GM19463 (cell line): Measurements from ENCODE around the gene RORC.

Experiments
- ATAC-seq: cut with Tn5 transposase; IDR thresholded peaks from one replicate; pipeline ENCODE4 v1.9.1; 2021; ENCODE audit warnings: mild to moderate bottlenecking, moderate library complexity; ENCODE audit not compliant: unreplicated experiment

The RORC gene

DNA sequence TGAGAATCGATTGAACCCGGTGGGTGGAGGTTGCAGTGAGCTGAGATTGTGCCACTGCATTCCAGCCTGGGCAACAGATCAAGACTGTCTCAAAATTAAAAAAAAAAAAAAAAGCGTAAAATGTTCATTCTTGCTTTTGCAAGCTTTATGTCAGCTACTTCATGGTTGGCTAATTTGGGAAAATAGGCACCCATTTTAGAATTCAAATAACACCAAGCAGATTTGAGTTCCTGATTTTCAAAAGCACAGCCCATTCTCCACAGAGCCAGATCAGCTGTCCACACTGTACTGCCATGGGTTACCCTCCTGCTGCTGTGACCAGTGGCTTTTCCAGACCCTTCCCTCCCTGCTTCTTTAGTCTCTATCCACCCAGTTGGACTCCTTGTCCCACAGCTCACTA lies 17.5 kb upstream of the RORC start:
- no peak for ATAC-seq

- no peak for ATAC-seq
Measured at GRCh38 chr1:151847867-151848596, 16.4 kb upstream of the RORC start.

DNA sequence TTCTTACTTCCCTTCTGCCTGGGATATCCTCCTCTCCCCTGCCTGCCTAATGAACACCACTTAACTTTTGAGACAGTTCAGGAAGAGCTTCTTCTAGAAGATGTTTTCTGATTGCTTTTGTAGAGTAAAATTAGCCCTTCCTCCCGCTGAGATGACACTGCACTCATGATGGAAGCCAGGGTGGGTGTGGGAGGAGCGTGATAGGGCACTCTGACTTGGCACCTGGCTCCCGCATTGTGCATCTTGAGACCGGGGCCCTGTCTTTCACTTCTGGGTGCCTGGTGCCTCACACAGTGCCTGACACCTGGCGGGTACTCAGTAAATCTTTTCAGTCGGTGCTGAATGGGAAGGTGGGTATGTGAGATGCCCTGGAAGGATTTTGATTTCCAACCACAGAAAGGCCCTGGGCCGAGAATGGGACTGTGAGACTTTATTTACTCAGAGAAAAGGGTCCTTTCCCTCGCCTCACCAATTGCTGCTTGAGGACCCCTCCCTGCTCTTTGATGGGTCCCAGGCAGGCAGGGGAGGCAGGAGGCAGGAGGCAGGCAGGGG lies 15.2 kb upstream of the RORC start:
- ATAC-seq = no peak

- no peak for ATAC-seq
Measured at GRCh38 chr1:151846062-151846568, 14.5 kb upstream of the RORC start.

DNA sequence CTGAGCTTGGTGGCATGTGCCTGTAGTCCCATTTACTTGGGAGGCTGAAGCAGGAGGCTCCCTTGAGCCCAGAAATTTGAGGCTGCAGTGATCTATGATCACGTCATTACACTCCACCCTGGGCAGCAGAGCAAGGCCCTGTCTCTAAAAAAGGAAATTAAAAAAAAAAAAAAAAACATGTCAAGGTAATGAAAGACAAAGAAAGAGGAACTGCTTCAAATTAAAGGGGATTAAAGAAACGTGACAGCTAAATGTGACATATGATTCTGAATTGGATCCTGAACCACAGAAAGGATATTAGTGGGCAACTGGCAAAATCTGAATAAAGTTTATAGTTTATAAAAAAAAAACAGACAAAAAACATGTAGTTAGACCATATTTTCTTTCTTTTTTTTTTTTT lies 11.8 kb upstream of the RORC start:
- ATAC-seq = no peak

DNA sequence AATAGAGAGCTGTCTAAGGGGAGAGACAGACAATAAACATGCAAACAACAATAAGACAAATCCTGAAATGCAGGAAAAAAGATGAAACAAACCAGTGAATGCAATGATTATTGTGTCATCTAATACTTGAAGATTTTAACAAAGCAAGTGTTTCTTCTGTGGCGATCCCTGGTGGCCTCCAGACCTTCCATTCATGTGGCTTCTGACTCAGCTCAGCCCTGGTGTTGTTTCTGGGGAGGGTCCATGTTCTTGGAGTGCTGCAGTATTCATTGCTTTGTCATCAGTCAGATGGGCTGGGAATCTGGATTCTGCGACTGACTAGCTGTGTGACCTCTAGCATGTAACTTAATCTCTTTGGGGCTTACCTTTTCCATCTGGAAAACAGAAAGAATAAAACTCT lies 9.5 kb upstream of the RORC start:
- no peak for ATAC-seq

- no peak for ATAC-seq
Measured at GRCh38 chr1:151840421-151840820, 8.8 kb upstream of the RORC start.

DNA sequence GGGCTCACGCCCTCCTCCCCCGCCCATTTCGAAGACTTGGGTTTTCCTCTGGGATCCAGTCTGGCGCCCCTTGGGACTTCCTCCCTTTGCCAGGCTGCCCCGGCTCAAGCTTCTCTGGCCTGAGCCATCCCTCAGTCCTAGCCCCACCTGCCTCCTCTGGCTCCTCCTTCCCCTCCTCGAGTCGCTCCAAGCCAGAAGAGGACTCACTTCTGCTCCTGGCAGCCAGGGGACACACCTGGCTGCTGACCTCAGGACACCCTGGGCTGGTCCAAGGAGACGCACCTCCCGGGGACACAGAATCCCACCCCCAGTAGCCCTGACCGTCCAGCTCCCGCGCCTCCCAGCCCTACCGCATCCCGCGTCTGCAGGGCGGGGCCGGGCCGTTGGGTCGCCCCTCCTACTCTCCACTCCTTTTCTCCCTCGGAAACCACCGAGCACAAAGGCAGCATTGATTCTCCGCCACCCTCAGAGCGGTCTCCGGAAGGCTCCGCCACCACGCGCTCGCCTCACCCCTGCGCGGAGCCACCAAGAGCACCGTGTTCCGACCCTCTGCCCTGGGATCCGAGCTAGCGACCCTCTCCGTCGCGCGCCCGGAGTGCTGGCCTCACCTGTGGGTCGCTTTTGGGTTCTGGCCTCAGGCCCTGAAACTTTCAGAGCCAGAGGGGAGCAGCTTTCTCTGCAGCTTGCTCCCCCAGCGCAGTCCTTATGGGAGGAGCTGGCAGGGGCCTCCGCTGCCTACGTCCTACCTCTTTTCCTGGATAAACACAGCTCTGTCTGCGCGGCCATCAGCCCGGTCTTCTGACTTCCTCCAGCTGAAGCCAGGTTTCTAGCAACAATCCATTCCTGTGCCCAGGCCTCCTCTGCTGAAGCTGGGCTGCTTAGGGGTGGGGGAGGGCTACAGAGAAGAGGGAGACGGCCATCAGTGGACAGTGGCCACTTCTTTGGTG lies 8.1 kb upstream of the RORC start, which contains the start of gene C2CD4D:
C2CD4D (minus strand) TSS at position 364 of the 947 bp plus-strand sequence. CDS start 831 bp downstream, outside the sequence.
- peak; percentile 65 for ATAC-seq

GRCh38 chr1:151839082-151839412 lies 7.4 kb upstream of the RORC start:
- no peak for ATAC-seq

- ATAC-seq = no peak
Measured at GRCh38 chr1:151838222-151839081, 6.8 kb upstream of the RORC start.

DNA sequence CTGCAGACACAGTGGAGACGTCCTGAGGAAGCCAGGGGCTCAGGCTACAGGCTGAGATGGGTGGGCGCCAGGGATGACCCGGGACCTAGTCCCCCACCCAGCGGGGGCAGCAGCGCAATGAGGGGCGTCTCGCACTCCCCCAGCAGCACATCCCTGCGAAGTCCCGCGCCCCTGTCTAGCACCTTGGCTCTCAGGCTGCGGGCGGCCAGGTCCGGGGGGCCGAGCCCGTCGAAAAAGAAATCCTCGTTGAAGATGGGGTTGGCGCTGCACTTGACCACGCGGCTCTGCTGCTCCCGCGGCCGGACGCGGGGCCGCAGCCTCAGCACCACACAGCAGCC lies 6.3 kb upstream of the RORC start:
- no peak for ATAC-seq

DNA sequence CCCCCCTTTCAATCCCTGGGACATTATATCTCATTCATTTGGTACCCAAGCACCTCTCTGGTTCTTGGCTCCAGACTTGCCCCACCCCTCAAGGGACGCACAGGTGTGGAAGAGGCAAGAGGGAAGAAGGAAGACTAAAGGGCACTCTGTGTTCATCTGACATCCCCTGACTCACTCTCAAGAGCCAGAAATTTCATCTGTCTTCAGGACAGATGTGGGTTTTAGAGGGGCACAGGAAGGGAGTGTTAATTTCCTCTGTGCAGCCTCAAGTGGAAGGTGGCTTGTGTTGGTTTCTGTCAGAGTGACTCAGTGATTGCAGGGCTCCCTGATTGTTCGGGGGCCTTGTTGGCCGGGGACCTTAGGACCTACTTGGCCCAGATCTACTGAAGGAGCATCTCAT lies 5.6 kb upstream of the RORC start:
- ATAC-seq = no peak

GRCh38 chr1:151835596-151835995 lies 4.0 kb upstream of the RORC start:
- ATAC-seq = no peak

GRCh38 chr1:151834239-151834638 lies 2.6 kb upstream of the RORC start:
- no peak for ATAC-seq

- ATAC-seq = no peak
Measured at GRCh38 chr1:151833172-151833900, 1.7 kb upstream of the RORC start.

- no peak for ATAC-seq
Measured at GRCh38 chr1:151832318-151832980, 847 bp upstream of the RORC start.

DNA sequence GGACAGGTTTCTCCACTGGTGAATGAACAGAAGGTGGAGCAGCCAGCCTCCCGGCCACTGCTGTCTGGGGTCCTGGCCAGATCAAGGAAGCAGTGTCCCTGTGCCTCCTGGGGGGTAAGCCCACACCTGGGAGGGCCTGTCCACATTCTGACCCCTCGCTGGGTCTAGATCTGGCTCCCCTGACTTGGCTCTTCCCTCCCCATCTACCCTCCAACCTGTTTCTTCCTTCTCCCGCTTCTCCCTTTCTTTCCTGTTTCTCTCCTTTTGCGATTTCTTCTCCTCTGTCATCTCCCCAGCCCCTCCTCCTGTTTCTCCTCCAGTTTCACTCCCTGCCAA lies 378 bp downstream of the RORC start:
- no peak for ATAC-seq

- ATAC-seq = no peak
Measured at GRCh38 chr1:151830055-151830454, 1.5 kb downstream of the RORC start.

GRCh38 chr1:151829352-151830046 lies 2.1 kb downstream of the RORC start:
- ATAC-seq = no peak
